ENCODE data around the gene PCDHGB2. TPM values are rescaled to one million over a fixed set of nuclear protein-coding genes. Genes with fewer than 3 reads are reported as not detected.

Gene PCDHGB2
- polyA plus RNA-seq, 1 donor from 2014 or later = 0.43 TPM

- Histone ChIP-seq H3K27me3 (ENCODE audit: insufficient read depth, low read depth, low read length) (no peaks in the 10 kb centered on the region), H3K4me3 (ENCODE audit: low read length) (peak overlapping the region; percentile 53), H3K9me2 (ENCODE audit: insufficient read depth, low read length) (no peaks in the 10 kb centered on the region), H3K27ac (ENCODE audit: low read length) (no peak overlapping the region), H2AFZ (ENCODE audit: low read depth, low read length) (no peak overlapping the region), H3F3A (ENCODE audit: insufficient read depth, low read length, poor library complexity, severe bottlenecking) (no peaks in the 10 kb centered on the region), H3K79me2 (replicated peaks; ENCODE audit: insufficient read depth, low read length) (no peaks in the 10 kb centered on the region), H4K20me1 (ENCODE audit: insufficient read depth) (no peaks in the 10 kb centered on the region), H3K36me3 (ENCODE audit: insufficient read depth, low read length) (no peaks in the 10 kb centered on the region), H3K4me2 (ENCODE audit: low read length) (no peak overlapping the region), H3K9ac (ENCODE audit: low read length) (no peak overlapping the region), H3K9me3 (ENCODE audit: low read length) (peaks cover 43% of the 10 kb centered on the region)
- TF ChIP-seq EZH2 (IDR thresholded peaks at IDR 0.05; ENCODE audit: borderline replicate concordance, insufficient read depth, low read length, poor library complexity, severe bottlenecking) = no peak
- no peak for TF ChIP-seq REST (IDR thresholded peaks at IDR 0.05; ENCODE audit: borderline replicate concordance)
- no peak for TF ChIP-seq POLR2AphosphoS5 (IDR thresholded peaks at IDR 0.05)
- TF ChIP-seq EP300 (conservative IDR thresholded peaks at IDR 0.05; ENCODE audit: poor library complexity, severe bottlenecking) = no peak
- TF ChIP-seq MXI1 (conservative IDR thresholded peaks at IDR 0.05; ENCODE audit: poor library complexity, severe bottlenecking) = no peak
- no peak for TF ChIP-seq SMC3 (conservative IDR thresholded peaks at IDR 0.05; ENCODE audit: poor library complexity)
- no peak for TF ChIP-seq CTCF (IDR thresholded peaks at IDR 0.05; ENCODE audit: poor library complexity, severe bottlenecking)
- TF ChIP-seq TAF1 (IDR thresholded peaks at IDR 0.05; ENCODE audit: low read depth) = no peak
- no peak for TF ChIP-seq RAD21 (conservative IDR thresholded peaks at IDR 0.05)
Observed at GRCh38 chr5:141389153-141390042, 29.6 kb downstream of the PCDHGB2 start.

GRCh38 chr5:141392429-141393198 is 32.8 kb downstream of the PCDHGB2 start, which contains the start of gene PCDHGA8:
Gene PCDHGA8 (plus strand): TSS chr5:141392633. CDS start chr5:141392814, 181 bp downstream.
- Histone ChIP-seq H3K27me3 (ENCODE audit: insufficient read depth, low read depth, low read length) (no peaks in the 10 kb centered on the region), H4K20me1 (ENCODE audit: insufficient read depth) (no peaks in the 10 kb centered on the region), H3K9me2 (ENCODE audit: insufficient read depth, low read length) (no peaks in the 10 kb centered on the region), H2AFZ (ENCODE audit: low read depth, low read length) (no peak within 1 kb of the TSS), H3F3A (ENCODE audit: insufficient read depth, low read length, poor library complexity, severe bottlenecking) (no peaks in the 10 kb centered on the region), H3K79me2 (replicated peaks; ENCODE audit: insufficient read depth, low read length) (no peaks in the 10 kb centered on the region), H3K9ac (ENCODE audit: low read length) (no peak within 1 kb of the TSS), H3K4me3 (ENCODE audit: low read length) (peak within 1 kb of the TSS; percentile 53), H3K27ac (ENCODE audit: low read length) (no peak within 1 kb of the TSS), H3K4me2 (ENCODE audit: low read length) (no peak within 1 kb of the TSS), H3K9me3 (ENCODE audit: low read length) (peaks cover 49% of the 10 kb centered on the region), H3K36me3 (ENCODE audit: insufficient read depth, low read length) (no peaks in the 10 kb centered on the region)
- TF ChIP-seq TAF1 (IDR thresholded peaks at IDR 0.05; ENCODE audit: low read depth) (no peak), SMC3 (conservative IDR thresholded peaks at IDR 0.05; ENCODE audit: poor library complexity) (no peak), RAD21 (conservative IDR thresholded peaks at IDR 0.05) (no peak), EP300 (conservative IDR thresholded peaks at IDR 0.05; ENCODE audit: poor library complexity, severe bottlenecking) (no peak), EZH2 (IDR thresholded peaks at IDR 0.05; ENCODE audit: borderline replicate concordance, insufficient read depth, low read length, poor library complexity, severe bottlenecking) (no peak)
